ENCODE measurements around the gene E2F8. TPM values are rescaled to one million over a fixed set of nuclear protein-coding genes. Genes with fewer than 3 reads are reported as not detected.

Gene E2F8
- total RNA-seq, 2 donors from 2014 or later, result 15.7 to 26.1 TPM

GRCh38 chr11:19220903-19221724 lies 19.6 kb downstream of the E2F8 start:
- no peaks in the 10 kb centered on the region for H3K36me3 Mint-ChIP-seq (ENCODE audit: low read depth)
- no peak for ATAC-seq (replicated peaks)
- H3K4me3 Mint-ChIP-seq, result no peak overlapping the region
- H3K27me3 Mint-ChIP-seq, result peaks cover 3% of the 10 kb centered on the region
- no peak overlapping the region for H3K27ac Mint-ChIP-seq
- H3K4me1 Mint-ChIP-seq, result no peaks in the 10 kb centered on the region
- peaks cover 4% of the 10 kb centered on the region for H3K9me3 Mint-ChIP-seq

GRCh38 chr11:19218786-19219460 lies 21.8 kb downstream of the E2F8 start:
- Mint-ChIP-seq H3K4me1 (no peaks in the 10 kb centered on the region), H3K27me3 (peaks cover 3% of the 10 kb centered on the region), H3K9me3 (peaks cover 4% of the 10 kb centered on the region), H3K4me3 (no peak overlapping the region), H3K36me3 (ENCODE audit: low read depth) (no peaks in the 10 kb centered on the region), H3K27ac (no peak overlapping the region)
- ATAC-seq (replicated peaks), result no peak

- no peaks in the 10 kb centered on the region for H3K36me3 Mint-ChIP-seq (ENCODE audit: low read depth)
- H3K27me3 Mint-ChIP-seq, result peaks cover 3% of the 10 kb centered on the region
- H3K4me3 Mint-ChIP-seq, result no peak overlapping the region
- H3K27ac Mint-ChIP-seq, result no peak overlapping the region
- H3K9me3 Mint-ChIP-seq, result peaks cover 4% of the 10 kb centered on the region
- no peak for ATAC-seq (replicated peaks)
- H3K4me1 Mint-ChIP-seq, result no peaks in the 10 kb centered on the region
Observed at GRCh38 chr11:19218216-19218615, 22.5 kb downstream of the E2F8 start.

- H3K36me3 Mint-ChIP-seq (ENCODE audit: low read depth), result no peaks in the 10 kb centered on the region
- no peaks in the 10 kb centered on the region for H3K4me1 Mint-ChIP-seq
- peaks cover 6% of the 10 kb centered on the region for H3K27me3 Mint-ChIP-seq
- no peak overlapping the region for H3K27ac Mint-ChIP-seq
- H3K4me3 Mint-ChIP-seq, result no peak overlapping the region
- no peak for ATAC-seq (replicated peaks)
- H3K9me3 Mint-ChIP-seq, result no peaks in the 10 kb centered on the region
Observed at GRCh38 chr11:19216709-19217374, 23.9 kb downstream of the E2F8 start.

- Mint-ChIP-seq H3K4me1 (no peaks in the 10 kb centered on the region), H3K36me3 (ENCODE audit: low read depth) (no peaks in the 10 kb centered on the region), H3K4me3 (no peak overlapping the region), H3K27me3 (peaks cover 7% of the 10 kb centered on the region), H3K27ac (no peak overlapping the region), H3K9me3 (no peaks in the 10 kb centered on the region)
- no peak for ATAC-seq (replicated peaks)
Observed at GRCh38 chr11:19216021-19216420, 24.7 kb downstream of the E2F8 start.

- no peaks in the 10 kb centered on the region for H3K4me1 Mint-ChIP-seq
- H3K27me3 Mint-ChIP-seq, result peaks cover 19% of the 10 kb centered on the region
- H3K4me3 Mint-ChIP-seq, result no peak overlapping the region
- no peak overlapping the region for H3K27ac Mint-ChIP-seq
- no peak for ATAC-seq (replicated peaks)
- H3K9me3 Mint-ChIP-seq, result no peaks in the 10 kb centered on the region
- no peaks in the 10 kb centered on the region for H3K36me3 Mint-ChIP-seq (ENCODE audit: low read depth)
Observed at GRCh38 chr11:19209617-19210370, 31.0 kb downstream of the E2F8 start.

GRCh38 chr11:19208959-19209546 lies 31.7 kb downstream of the E2F8 start:
- Mint-ChIP-seq H3K27me3 (peaks cover 19% of the 10 kb centered on the region), H3K27ac (no peak overlapping the region), H3K4me1 (no peaks in the 10 kb centered on the region), H3K36me3 (ENCODE audit: low read depth) (no peaks in the 10 kb centered on the region), H3K4me3 (no peak overlapping the region), H3K9me3 (no peaks in the 10 kb centered on the region)
- no peak for ATAC-seq (replicated peaks)

GRCh38 chr11:19208181-19208580 lies 32.6 kb downstream of the E2F8 start:
- Mint-ChIP-seq H3K36me3 (ENCODE audit: low read depth) (no peaks in the 10 kb centered on the region), H3K27me3 (peaks cover 19% of the 10 kb centered on the region), H3K4me3 (no peak overlapping the region), H3K27ac (no peak overlapping the region), H3K9me3 (no peaks in the 10 kb centered on the region), H3K4me1 (no peaks in the 10 kb centered on the region)
- ATAC-seq (replicated peaks), result no peak

- Mint-ChIP-seq H3K9me3 (no peaks in the 10 kb centered on the region), H3K4me3 (no peak overlapping the region), H3K27ac (no peak overlapping the region)
Observed at GRCh38 chr11:19204836-19205235, 35.9 kb downstream of the E2F8 start.

GRCh38 chr11:19201737-19202605 lies 38.8 kb downstream of the E2F8 start, which contains the start of gene CSRP3:
CSRP3 (minus strand) TSS chr11:19201983; CDS start chr11:19192448, 9,535 bp downstream.
- Mint-ChIP-seq H3K9me3 (no peaks in the 10 kb centered on the region), H3K4me3 (no peak within 1 kb of the TSS), H3K27me3 (peaks cover under 1% of the 10 kb centered on the region), H3K36me3 (ENCODE audit: low read depth) (no peaks in the 10 kb centered on the region), H3K4me1 (no peaks in the 10 kb centered on the region), H3K27ac (no peak within 1 kb of the TSS)
- ATAC-seq (replicated peaks), result no peak

More at GRCh38 chr11:19204836-19205235, 35.9 kb downstream of the E2F8 start:
- Mint-ChIP-seq H3K27me3 (peaks cover 12% of the 10 kb centered on the region), H3K36me3 (ENCODE audit: low read depth) (no peaks in the 10 kb centered on the region), H3K4me1 (no peaks in the 10 kb centered on the region)
- no peak for ATAC-seq (replicated peaks)

- no peaks in the 10 kb centered on the region for H3K4me1 Mint-ChIP-seq
- H3K36me3 Mint-ChIP-seq (ENCODE audit: low read depth), result no peaks in the 10 kb centered on the region
- H3K9me3 Mint-ChIP-seq, result no peaks in the 10 kb centered on the region
- ATAC-seq (replicated peaks), result no peak
- H3K27ac Mint-ChIP-seq, result no peak overlapping the region
- H3K4me3 Mint-ChIP-seq, result no peak overlapping the region
- H3K27me3 Mint-ChIP-seq, result no peaks in the 10 kb centered on the region
Observed at GRCh38 chr11:19200410-19201201, 40.1 kb downstream of the E2F8 start.

- Mint-ChIP-seq H3K36me3 (ENCODE audit: low read depth) (no peaks in the 10 kb centered on the region), H3K4me3 (no peak overlapping the region), H3K27ac (no peak overlapping the region), H3K9me3 (no peaks in the 10 kb centered on the region), H3K4me1 (no peaks in the 10 kb centered on the region), H3K27me3 (no peaks in the 10 kb centered on the region)
- no peak for ATAC-seq (replicated peaks)
Observed at GRCh38 chr11:19199771-19200170, 41.0 kb downstream of the E2F8 start.

Data from activated T-helper 17 cell treated with anti-CD3 and anti-CD28 coated beads, Interleukin-2, amount 50 U/mL, for 72 hours (primary cell).